HL-60/S4 treated with phorbol 12-myristate 13-acetate at 8.2 ng/mL for 4 days and 3 days (cell line): ENCODE data around the gene TMBIM1.
"Not testable (repeated sequence)": the region's sequence is repeated elsewhere in the genome, so short reads cannot be mapped to it uniquely, and the experiment has no call there.

Experiments used
- in situ Hi-C: fragments of 300-500 bp; cut with MboI; formaldehyde crosslinking; loops from 2 replicates; pipeline ENCODE4 v1.15.0; 2022; ENCODE audit warnings: low sequenced_read_pairs

The TMBIM1 gene

DNA sequence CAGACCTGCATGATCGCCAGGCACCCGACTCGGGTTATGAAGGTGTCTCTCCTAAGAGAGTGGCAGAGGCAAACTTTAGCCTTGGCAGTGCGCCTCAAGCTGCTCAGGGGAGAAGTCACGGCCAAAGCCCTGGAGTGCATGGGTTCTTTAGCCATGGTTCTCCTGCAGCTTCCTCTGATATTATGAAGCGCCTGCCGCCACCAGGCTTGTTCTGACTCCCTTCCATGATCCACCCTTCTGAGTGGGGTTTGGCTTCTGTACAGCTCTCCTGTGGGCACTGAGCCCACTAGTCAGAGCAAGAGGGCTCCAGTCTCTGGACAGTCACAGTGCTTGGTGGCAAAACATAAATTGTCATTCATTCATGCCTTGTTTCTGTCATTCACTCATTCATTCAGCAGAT is 25.9 kb upstream of the TMBIM1 start:
- in situ Hi-C loops: no loop called here

DNA sequence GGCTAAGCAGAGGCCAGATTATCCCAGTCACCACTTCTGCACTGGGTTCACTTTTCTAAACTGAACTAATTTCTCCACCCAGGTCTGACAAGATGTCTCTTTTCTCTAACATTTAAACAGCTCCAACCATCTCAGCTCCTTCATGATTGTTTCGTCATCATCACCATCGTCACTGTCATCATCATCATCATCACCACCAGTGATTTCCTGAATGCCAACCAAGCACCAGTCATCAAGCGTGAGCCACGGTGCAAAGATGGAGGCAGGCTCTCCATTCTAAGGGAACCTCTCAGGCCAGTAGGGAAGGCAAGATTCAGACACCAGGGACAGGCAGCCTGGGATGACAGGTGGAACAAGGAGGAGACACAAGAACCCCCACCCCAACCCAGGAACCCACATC is 25.5 kb upstream of the TMBIM1 start:
- in situ Hi-C loops: no loop called here

DNA sequence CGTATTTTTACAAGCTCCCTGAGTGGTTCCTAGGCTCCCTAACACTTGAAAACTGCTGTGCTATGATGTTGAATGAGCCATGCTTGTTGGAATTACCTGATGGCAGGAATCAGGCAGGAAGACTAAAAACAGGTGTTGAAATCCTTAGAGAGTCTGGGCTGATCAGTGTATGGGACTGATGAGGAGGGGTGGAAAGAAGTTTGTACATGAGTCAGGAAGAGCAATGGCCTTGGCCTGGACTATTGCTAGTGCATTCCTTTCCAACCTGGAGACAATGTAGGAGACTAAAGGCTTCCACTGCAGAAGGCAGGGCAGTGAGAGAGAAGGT is 25.0 kb upstream of the TMBIM1 start:
- in situ Hi-C loops: no loop called here

DNA sequence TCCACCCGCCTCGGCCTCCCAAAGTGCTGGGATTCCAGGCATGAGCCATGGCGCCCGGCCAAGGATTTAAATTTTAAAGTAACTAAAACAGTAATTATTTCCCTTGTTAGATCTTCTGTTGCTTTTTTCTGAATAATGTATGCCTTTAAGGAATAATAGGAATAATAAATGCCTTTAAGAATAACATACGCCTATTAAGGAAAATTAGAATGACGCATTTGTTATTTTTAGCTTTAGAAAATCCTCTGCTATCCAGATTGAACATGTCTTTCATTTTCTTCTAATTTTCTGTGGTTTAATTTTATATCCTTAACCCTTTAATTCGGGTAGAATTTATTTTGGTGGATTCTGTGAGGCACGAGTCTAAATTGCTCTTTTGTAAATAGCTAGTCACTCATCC is 23.1 kb upstream of the TMBIM1 start:
- in situ Hi-C loops: no loop called here

DNA sequence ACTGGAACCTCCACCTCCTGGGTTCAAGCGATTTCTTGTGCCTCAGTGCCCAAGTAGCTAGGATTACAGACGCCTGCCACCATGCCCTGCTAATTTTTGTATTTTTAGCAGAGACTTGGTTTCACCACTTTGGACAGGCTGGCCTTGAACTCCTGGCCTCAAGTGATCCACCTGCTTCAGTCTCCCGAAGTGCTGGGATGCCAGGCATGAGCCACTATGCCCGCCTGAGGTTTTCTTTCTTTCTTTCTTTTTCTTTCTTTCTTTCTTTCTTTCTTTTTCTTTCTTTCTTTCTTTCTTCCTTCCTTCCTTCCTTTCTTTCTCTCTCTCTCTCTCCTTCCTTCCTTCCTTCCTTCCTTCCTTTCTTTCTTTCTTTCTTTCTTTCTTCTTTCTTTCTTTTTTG is 22.5 kb upstream of the TMBIM1 start:
- in situ Hi-C loops: not testable (repeated sequence)

DNA sequence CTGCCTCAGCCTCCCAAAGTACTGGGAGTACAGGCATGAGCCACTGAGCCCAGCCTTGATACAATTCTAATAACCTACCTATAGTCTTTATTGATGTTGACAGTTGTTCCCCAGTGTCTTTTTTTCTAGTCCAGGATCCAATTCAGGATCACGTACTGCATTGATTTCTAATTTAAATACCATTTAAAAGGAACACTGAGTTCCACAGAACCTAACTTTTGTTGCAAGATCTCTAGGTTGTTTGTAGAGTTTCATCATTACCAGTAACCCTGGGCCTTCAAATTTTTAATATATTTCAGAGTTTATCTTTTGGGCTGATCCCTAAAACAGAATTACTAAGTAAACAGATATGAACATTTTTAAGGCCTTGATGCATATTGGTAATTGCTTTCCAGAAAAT is 21.1 kb upstream of the TMBIM1 start:
- in situ Hi-C loops: no loop called here

DNA sequence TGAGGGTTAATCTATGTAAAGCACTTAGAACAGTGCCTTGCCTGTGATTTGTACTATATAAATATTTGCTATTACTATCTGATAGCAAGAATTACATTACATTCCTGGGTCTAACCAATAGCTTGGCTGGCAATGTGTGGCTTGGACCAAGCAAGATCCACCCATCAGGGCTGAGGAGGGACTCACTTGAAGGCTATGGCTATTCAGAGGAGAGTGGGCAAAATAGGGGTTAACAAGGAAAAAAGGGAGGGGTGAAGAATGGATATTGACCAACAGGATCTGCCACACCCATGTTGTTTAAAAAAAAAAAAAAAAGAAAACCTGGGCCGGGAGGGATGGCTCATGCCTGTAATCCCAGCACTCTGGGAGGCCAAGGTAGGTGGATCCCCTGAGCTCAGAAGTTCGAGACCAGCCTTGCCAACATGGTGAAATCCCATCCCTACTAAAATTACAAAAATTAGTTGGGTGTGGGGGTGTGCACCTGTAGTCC is 20.0 kb upstream of the TMBIM1 start:
- in situ Hi-C loops: no loop called here

DNA sequence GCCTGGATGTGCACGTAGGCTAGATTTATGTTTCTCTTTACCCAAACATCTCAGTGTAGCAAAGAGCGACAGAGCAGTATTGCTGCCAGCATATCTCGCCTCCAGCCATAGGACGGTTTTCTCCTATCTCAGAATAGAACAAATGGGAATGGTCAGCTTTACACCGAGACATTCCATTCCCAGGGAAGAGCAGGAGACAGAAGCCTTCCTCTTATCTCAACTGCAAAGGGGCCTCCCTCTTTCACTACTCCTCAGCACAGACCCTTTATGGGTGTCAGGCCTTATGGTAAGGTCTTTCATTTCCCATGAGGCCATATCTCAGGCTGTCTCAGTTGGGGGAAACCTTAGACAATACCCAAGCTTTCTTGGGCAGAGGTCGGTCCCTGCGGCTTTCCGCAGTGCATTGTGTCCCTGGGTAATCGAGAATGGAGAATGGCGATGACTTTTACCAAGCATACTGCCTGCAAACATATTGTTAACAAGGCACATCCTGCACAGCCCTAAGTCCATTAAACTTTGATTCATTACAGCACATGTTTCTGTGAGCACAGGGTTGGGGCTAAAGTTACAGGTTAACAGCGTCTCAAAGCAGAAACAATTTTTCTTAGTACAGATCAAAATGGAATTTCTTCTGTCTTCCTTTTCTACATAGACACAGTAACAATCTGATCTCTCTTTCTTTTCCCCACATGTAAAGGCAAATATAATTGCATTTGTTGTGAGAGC is 19.4 kb upstream of the TMBIM1 start:
- in situ Hi-C loops: not testable (repeated sequence)

DNA sequence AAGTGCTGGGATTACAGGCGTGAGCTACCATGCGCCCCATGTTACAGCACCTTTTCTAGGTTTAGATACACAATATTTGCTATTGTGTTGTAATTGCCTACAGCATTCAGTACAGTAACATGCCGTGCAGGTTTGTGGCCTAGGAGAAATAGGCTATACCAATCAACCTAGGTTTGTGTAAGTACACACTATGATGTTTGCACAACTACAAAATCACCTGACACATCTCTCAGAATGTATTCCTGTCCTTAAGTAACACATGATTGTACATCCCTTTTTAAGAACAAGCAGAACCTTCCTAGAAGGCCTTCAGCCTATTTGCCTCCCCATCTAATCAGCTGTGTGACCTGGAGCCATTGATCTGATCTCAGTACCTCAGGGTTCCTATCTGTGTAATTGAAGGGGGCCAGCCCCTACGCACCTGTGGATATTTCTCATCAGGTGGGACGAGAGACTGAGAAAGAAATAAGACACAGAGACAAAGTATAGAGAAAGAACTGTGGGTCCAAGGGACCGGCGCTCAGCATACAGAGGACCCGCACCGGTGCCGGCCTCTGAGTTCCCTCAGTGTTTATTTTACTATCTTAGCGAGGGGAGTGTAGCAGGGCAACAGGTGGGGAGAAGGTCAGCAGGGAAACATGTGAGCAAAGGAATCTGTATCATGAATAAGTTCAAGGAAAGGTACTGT is 18.7 kb upstream of the TMBIM1 start:
- in situ Hi-C loops: no loop called here

DNA sequence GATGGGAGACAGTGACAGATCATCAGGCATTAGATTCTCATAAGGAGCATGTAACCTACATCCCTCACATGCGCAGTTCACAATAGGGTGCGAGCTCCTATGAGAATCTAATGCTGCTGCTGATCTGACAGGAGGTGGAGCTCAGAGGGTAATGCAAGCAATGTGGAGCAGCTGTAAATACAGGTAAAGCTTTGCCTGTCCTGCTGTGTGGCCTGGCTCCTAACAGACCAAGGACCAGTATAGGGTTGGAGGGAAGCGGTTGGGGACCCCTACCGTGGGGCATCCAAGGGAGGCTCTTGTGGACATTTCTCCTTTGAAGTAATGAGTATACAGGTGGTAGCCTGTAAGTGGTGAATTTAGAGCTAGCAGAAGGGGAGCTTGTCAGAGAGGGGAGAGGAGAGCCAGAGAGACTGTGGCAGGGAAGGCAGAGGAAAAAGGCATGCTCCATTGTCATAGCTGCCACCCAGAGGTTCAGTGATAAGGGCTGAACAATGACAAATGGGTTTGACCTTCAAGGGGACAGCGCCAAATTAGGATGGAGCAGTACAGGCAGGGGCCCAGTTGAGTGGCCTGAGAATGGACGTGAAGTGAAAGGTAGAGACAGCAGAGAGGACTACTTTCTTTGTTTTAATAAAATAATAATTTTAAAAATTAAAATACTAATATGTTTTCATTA is 15.2 kb upstream of the TMBIM1 start:
- in situ Hi-C loops: no loop called here

DNA sequence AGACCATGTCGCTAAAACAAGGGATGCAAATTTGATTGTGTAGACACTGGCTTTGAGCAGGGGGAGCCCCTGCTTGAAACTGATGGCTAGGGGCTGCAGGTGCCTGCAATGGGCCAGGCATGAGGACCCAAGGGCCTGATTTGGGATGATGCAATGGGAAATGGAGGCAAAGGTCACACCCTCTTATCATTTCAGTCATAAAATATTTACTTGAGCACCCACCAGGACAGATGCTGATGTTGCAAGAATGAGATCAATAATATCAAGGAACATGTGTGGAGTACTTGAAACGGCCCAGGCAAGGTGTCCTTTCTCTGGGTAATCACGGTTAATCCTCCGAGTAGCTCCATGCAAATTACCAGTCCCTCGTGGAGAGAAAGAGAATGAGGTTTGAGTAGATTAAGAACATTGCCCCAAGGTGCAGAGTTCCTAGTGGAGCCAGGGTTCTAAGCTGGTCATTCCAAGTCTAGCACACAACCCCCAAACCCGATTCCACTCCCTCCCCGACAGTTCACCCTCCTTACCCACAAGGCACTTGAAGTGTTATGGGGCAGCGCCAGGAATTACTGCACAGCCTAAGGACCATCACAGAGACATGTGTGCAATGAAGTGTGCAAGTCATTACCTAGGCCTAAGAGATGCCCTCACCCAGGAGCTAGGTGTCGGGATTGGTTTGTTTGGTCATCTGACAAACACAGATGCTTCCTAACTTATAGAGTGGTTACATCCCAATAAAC is 14.0 kb upstream of the TMBIM1 start:
- in situ Hi-C loops: no loop called here

DNA sequence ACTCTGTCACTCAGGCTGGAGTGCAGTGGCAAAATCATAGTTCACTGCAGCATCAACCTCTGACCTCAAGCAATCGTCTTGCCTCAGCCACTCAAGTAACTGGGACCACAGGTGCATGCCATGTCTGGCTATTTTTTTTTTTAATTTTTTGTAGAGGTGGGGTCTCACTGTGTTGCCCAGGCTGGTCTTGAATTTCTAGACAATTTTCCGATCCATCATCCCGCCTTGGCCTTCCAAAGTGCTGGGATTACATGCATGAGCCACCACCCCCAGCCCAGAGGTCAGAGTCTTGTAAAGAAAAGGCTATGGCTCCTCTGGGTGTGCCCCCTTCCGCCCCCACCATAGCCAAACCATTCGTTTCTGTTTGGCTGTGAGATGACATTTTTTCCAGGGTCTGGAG is 13.1 kb upstream of the TMBIM1 start:
- in situ Hi-C loops: no loop called here

DNA sequence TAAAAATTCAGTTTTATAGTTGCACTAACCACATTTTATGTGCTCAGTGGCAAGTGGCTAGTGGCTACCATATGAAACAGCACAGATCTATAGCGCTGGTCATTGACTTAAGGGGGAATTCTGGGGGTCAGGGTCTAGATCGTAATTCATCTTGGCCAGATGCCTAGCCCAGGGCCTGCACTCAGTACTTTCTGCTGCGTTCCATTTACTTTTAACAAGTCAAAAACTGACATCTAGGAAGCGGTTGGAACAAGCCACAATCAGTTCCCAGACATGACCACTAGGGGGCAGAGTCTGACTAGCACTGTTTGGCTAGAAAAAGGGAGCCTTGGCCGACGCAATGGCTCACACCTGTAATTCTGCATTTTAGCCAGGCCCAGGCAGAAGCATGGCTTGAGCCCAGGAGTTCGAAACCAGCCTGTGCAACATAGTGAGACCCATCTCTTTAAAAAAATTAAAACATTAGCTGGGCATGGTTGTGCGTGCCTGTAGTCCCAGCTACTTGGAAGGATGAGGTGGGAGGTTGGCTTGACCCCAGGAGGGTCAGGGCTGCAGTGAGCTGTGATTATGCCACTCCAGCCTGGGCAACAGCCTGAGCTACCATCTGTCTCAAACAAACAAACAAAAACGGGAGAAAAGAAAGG is 9.0 kb upstream of the TMBIM1 start:
- in situ Hi-C loops: no loop called here

DNA sequence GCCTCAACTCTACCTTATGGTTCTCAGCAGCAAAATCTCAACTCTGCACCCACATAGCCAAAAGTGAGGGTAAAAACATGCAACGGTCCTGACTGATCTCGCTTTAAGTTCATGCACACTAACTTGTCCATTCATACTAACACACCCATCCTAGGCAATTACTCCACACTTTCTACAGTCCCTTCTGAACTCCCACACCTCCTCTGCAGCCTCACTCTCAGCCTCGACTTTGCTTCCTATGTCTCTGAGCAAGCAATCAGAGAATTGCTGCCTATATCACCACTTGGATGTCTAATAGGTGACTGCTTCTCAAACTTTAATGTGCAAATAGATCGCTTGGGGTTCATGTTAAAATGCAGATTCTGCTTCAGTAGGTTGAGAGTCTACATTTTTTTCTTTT is 7.8 kb upstream of the TMBIM1 start:
- in situ Hi-C loops: no loop called here

DNA sequence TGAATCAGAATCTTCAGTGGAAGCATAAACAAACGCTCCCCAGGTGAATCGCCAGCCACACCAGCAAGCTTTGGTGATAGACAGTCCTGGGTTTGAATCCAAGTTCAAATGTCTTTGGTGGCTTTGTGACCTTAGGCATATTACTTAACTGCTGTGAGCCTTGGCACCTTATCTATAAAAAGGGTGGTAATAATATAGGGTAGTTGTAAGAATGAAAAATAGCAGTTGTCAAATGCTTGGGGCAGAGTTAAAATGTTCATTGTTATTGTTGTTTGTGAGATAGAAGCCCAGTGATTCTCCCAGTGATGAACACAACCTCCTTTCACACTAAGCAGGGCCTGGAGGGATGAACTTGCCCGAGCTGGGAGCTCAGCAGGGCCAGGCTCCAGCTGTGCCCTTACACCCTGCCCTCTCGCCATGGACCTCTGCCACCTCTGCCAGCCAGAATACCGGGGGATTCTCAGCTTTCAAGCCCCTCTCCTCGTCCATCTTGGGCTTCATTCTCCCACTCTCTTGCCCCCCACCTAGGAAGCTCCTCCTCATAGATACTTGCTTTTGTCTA is 6.1 kb upstream of the TMBIM1 start:
- in situ Hi-C loops: no loop called here

DNA sequence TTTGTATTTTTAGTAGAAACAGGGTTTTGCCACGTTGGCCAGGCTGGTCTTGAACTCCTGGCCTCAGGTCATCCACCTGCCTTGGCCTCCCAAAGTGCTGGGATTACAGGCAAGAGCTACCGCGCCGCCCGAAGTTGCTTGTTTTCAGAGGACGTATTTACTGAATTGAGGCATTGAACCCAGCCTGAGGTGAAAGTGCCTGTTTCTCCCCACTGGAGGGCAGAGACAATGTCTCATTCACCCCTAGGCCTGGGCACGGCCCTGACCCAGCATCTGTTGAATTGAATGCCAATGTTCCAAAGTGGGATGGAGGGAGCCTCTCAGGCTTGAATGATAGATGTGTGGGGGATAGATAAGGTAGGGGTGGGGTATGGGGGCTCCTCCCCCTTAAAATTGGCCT is 4.5 kb upstream of the TMBIM1 start:
- in situ Hi-C loops: no loop called here

DNA sequence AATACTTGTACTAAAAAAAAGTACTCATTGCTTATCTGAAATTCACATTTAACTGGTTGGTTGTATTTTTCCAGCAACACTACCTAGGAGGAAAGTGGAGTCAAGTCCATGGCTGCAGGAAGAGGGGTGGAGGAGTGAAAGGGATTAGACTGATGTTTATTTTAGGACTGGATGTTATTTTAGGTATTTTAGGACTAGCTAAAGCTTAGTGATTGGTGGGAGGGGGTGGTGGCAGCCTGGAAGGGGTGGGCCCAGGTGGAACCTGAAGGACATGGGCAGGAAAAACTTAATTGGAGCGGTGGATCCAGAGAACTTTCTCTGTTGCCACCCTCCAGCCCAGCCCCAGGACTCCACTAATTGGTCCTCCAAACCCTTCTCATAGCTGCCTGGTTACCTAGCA is 3.9 kb upstream of the TMBIM1 start:
- in situ Hi-C loops: no loop called here

DNA sequence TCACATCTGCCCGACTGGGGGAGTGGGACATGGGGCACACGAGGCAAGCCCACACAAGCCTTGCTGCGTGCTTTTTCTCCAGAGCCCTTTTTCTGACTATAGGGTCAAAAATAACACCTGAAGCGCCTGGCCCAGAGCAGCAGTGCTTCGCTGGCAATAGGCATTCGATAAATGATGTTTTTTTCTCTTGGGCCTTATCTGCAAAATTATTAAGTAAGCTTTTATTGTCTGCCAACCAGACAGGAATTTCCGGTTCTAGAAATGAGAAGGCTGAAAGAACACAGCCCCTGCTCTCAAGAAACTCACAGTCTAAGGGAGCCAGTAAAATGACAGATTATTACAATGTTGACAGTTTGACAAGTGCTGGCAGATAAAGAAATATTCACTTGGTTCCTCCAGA is 2.7 kb upstream of the TMBIM1 start:
- in situ Hi-C loops: no loop called here

DNA sequence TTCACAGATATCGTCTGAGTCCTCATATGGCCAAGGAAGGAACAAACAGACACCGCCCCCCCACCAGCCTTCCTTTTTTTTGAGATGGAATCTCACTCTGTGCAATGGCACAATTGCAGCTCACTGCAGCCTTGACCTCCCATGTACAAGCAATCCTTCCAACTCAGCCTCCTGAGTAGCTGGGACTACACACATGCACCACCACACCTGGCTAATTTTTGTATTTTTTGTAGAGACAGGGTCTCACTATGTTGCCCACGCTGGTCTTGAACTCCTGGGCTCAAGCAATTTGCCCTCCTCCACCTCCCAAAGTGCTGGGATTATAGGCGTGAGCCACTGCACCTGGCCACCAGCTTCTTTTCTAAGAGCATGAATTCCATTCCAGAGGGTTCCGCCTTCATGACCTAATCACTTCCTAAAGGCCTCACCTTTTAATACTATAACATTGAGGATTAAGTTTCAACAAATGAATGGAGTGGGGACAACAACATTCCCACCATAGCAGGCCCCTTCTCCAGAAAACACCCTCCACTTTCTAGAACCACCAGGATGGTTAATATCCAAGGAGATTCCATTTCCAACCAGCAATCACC is 2.2 kb upstream of the TMBIM1 start:
- in situ Hi-C loops: no loop called here

DNA sequence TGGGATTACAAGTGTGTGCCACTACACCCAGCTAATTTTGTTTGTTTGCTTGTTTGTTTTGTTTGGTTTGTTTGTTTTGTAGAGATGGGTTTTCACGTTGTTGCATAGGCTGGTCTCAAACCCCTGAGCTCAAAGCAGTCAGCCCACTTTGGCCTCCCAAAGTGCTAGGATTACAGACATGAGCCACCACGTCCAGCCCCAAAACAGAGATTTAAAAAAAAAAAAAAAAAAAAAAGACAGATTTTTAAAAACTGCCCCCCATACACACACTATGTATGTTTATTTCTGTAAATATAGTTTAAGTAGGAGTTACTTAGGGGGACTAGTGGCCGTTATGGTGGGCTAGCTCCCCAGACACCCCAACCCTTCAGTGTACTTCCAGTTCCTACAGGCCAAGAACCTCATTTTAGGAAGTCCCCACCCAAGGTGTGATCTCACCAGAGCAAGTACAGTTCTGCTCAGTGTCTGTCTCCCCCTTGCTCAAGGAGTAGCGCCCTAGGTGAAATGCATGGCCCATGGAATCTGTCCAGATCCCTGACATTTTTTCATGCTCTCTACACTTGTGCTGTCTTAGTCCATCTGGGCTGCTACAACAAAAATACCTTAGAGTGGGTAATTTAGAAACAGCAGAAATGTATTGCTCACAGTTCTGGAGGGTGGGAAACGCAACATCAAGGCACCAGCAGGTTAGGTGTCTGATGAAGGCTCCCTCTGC is 1.6 kb upstream of the TMBIM1 start:
- in situ Hi-C loops: no loop called here
